ENCODE measurements around the gene TBC1D22B.

GRCh38 chr6:37221585-37222124, 35.9 kb upstream of the TBC1D22B start:
- TF ChIP-seq SMC3 (IDR thresholded peaks at IDR 0.05; ENCODE audit: low read depth, low read length) (no peak), EP300 (IDR thresholded peaks at IDR 0.05; ENCODE audit: borderline replicate concordance in 1 of 2, low read depth in 1 of 2, low read length in 1 of 2) (no peak), FOXM1 (IDR thresholded peaks at IDR 0.05; ENCODE audit: low read depth) (no peak), GABPA (IDR thresholded peaks at IDR 0.05; ENCODE audit: low read depth) (no peak), POLR2AphosphoS5 (IDR thresholded peaks at IDR 0.05; ENCODE audit: low read depth, low read length) (no peak), RAD21 (IDR thresholded peaks at IDR 0.05; ENCODE audit: low read length) (no peak), MAX (IDR thresholded peaks at IDR 0.05; ENCODE audit: low read depth) (no peak), EZH2phosphoT487 (IDR thresholded peaks at IDR 0.05; ENCODE audit: borderline replicate concordance, low read depth) (no peak), REST (IDR thresholded peaks at IDR 0.05; ENCODE audit: low read depth, low read length) (no peak), SIN3A (IDR thresholded peaks at IDR 0.05; ENCODE audit: borderline replicate concordance, low read depth, low read length) (no peak), USF2 (IDR thresholded peaks at IDR 0.05; ENCODE audit: borderline replicate concordance, low read depth, low read length) (no peak), TEAD4 (IDR thresholded peaks at IDR 0.05; ENCODE audit: borderline replicate concordance, insufficient read depth) (no peak)
- TF ChIP-seq, protein P1, sequence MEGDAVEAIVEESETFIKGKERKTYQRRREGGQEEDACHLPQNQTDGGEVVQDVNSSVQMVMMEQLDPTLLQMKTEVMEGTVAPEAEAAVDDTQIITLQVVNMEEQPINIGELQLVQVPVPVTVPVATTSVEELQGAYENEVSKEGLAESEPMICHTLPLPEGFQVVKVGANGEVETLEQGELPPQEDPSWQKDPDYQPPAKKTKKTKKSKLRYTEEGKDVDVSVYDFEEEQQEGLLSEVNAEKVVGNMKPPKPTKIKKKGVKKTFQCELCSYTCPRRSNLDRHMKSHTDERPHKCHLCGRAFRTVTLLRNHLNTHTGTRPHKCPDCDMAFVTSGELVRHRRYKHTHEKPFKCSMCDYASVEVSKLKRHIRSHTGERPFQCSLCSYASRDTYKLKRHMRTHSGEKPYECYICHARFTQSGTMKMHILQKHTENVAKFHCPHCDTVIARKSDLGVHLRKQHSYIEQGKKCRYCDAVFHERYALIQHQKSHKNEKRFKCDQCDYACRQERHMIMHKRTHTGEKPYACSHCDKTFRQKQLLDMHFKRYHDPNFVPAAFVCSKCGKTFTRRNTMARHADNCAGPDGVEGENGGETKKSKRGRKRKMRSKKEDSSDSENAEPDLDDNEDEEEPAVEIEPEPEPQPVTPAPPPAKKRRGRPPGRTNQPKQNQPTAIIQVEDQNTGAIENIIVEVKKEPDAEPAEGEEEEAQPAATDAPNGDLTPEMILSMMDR (IDR thresholded peaks at IDR 0.05), result no peak
- TF ChIP-seq, protein P2, sequence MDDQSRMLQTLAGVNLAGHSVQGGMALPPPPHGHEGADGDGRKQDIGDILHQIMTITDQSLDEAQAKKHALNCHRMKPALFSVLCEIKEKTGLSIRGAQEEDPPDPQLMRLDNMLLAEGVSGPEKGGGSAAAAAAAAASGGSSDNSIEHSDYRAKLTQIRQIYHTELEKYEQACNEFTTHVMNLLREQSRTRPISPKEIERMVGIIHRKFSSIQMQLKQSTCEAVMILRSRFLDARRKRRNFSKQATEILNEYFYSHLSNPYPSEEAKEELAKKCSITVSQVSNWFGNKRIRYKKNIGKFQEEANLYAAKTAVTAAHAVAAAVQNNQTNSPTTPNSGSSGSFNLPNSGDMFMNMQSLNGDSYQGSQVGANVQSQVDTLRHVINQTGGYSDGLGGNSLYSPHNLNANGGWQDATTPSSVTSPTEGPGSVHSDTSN (IDR thresholded peaks at IDR 0.05), result no peak
